HepG2 (cell line): ENCODE data around the gene CLDND2.

Experiments used
- NCOR1 ChIP-seq: fragments of 200-600 bp; sonication (generic); IDR thresholded peaks from 2 replicates; pipeline ENCODE4 v1.7.0; 2017; ENCODE audit warnings: antibody characterized with exemption, low read length, borderline replicate concordance
- REST ChIP-seq, 2 experiments: IDR thresholded peaks; 2 replicates each; pipeline ENCODE4 v1.6.1; 2011 to 2012; ENCODE audit warnings: low read length in 2 of 2, borderline replicate concordance in 1 of 2, low read depth in 1 of 2, mild to moderate bottlenecking in 1 of 2, moderate library complexity in 1 of 2
- ZNF205 ChIP-seq: IDR thresholded peaks from 2 replicates; pipeline ENCODE4 v1.6.1; 2018; ENCODE audit warnings: missing biosample characterization, missing genetic modification reagents
- ZNF781 ChIP-seq: sonication (generic); formaldehyde crosslinking; IDR thresholded peaks from 2 replicates; pipeline ENCODE4 v1.5.1; 2020; ENCODE audit warnings: borderline replicate concordance, mild to moderate bottlenecking, missing genetic modification reagents; ENCODE audit errors: not compliant biosample characterization
- TF ChIP-seq, protein P1 (sequence below): sonication (generic); formaldehyde crosslinking; IDR thresholded peaks from 2 replicates; pipeline ENCODE4 v1.4.0; 2020; ENCODE audit warnings: missing genetic modification reagents
- TF ChIP-seq, protein P2 (sequence below), 2 experiments: sonication (generic) in 1 of 2; formaldehyde crosslinking in 1 of 2; IDR thresholded peaks; 2 replicates each; pipeline versions ENCODE4 v1.4.0 to v1.6.1; 2018 to 2020; ENCODE audit warnings: missing genetic modification reagents in 2 of 2, borderline replicate concordance in 1 of 2, low read depth in 1 of 2, mild to moderate bottlenecking in 1 of 2, missing biosample characterization in 1 of 2

DNA sequence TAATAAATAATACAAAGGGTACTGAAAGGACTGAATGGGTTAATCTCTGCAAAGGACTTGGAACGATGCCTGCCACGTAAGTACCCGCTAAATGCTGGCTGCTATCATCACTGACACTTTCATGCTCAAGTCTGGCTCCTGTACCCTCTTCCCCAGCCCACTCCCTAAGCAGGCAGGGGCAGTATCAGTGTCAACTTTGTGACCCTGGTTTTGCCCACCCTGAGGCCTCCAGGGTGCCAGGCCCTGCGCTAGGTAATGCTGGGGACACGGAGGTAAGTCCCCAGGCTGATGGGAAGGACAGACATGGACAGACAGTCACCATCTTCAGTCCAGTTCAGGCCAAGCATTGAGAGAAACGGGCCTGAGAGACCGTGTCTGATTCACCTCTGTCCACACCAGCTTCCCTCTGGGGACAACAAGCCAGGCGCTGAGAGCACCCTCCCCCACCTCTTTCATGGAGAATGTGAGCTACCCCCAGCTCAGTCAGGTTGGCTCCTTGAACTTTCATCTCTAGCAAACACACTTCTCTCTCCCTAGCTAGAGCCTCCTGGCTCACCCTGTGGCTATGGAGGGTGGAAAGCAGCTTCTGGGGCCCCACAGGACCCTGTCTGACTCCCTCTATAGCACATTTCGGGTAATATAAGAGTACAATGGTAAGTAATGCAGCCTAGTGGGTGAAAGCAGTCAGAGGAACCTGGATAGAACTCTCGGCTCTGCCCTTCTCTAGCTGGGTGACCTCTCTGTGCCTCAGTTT, 3.4 kb downstream of the CLDND2 start:
- TF ChIP-seq ZNF205 (CRISPR knock-in tag) (peak; percentile 70), NCOR1 (peak; percentile 35; the same call in 1 of the 2 replicates), ZNF781 (CRISPR knock-in tag) (no peak), REST (IDR thresholded peaks at IDR 0.05; ENCODE audit: borderline replicate concordance in 1 of 2, low read depth in 1 of 2, low read length in 2 of 2) (peak in 1 of 2 experiments; percentile 77; a peak in 2 of 4 replicates)
- TF ChIP-seq, protein P1, sequence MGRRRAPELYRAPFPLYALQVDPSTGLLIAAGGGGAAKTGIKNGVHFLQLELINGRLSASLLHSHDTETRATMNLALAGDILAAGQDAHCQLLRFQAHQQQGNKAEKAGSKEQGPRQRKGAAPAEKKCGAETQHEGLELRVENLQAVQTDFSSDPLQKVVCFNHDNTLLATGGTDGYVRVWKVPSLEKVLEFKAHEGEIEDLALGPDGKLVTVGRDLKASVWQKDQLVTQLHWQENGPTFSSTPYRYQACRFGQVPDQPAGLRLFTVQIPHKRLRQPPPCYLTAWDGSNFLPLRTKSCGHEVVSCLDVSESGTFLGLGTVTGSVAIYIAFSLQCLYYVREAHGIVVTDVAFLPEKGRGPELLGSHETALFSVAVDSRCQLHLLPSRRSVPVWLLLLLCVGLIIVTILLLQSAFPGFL (CRISPR knock-in tag), result no peak
- TF ChIP-seq, protein P2, sequence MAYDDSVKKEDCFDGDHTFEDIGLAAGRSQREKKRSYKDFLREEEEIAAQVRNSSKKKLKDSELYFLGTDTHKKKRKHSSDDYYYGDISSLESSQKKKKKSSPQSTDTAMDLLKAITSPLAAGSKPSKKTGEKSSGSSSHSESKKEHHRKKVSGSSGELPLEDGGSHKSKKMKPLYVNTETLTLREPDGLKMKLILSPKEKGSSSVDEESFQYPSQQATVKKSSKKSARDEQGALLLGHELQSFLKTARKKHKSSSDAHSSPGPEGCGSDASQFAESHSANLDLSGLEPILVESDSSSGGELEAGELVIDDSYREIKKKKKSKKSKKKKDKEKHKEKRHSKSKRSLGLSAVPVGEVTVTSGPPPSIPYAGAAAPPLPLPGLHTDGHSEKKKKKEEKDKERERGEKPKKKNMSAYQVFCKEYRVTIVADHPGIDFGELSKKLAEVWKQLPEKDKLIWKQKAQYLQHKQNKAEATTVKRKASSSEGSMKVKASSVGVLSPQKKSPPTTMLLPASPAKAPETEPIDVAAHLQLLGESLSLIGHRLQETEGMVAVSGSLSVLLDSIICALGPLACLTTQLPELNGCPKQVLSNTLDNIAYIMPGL (CRISPR knock-in tag; IDR thresholded peaks at IDR 0.05; ENCODE audit: borderline replicate concordance in 1 of 2, low read depth in 1 of 2), result peak in 1 of 2 experiments; percentile 82; a peak in 3 of 4 replicates
